Brain pericyte (primary cell): ENCODE measurements around the gene SETBP1.

Source experiments
- DNase-seq: peaks from one replicate; pipeline ENCODE4 v3.0.0-alpha.2; 2012; ENCODE audit warnings: low read depth, low spot score

SETBP1 gene

DNA sequence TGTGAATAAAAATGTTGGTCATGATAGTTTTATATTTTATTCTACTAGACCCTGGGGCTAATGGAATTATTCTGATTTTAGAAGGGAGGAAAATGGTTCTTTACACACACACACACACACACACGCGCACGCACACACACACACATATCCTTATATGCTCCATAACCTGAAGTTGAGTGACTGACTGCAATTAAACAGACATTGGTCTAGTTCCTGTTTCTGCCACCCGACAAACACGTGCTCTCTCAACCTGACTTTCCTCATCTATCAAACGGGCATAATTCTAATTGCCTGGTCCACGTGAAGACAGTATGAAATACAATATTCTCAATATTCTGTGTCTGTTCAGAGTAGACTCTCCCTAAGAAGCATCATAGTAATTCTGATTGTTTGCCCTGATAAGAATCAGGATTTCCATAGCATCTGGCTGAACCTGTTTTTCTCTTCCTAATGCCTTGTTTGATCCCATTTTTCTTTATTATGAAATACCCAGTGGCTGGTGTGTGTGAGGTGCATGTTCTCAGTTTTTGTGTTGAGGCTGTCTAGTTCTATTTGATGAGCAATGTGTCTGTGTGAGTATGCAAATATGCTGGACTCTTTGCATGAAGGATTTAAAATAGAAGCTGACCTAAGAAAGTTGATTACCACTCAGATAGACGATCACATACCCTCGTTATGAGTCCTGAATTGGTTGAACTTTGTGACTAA is 51.0 kb downstream of the SETBP1 start:
- DNase-seq: no peak

DNA sequence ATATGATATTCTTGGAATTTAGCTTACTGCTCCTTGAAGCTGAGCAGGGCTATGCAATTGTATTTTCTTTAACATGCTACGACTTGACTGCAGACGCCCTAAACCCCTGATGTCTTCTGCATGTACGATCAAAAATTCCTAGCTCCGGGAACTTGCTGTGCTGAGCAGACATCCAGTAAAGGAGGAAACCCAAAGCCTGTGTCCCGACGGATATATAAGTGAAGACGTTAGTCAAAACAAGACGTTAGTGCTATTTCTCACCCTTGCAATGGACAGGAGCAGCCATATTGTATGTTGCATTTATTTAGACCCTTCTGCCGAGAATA is 51.5 kb downstream of the SETBP1 start:
- no peak for DNase-seq

DNA sequence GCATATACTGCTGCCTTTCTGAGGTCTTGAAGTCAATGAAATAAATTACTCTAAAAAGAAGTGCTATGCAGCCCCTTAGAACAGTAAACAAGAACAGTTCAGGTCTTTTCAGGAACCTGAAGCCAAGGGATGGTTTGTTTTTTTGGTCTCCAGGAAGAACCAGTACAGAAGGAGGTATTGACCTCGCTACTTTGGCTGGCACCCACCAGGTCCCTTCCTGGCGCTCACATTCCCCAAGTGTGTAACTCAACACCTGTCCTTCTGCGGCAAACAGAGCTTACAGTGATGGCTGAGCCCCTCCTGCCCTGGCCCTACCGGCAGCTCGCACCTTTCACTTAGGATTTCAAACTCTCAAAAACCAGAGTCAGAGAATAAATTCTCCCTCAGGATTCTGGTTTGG is 51.9 kb downstream of the SETBP1 start:
- DNase-seq: no peak

DNA sequence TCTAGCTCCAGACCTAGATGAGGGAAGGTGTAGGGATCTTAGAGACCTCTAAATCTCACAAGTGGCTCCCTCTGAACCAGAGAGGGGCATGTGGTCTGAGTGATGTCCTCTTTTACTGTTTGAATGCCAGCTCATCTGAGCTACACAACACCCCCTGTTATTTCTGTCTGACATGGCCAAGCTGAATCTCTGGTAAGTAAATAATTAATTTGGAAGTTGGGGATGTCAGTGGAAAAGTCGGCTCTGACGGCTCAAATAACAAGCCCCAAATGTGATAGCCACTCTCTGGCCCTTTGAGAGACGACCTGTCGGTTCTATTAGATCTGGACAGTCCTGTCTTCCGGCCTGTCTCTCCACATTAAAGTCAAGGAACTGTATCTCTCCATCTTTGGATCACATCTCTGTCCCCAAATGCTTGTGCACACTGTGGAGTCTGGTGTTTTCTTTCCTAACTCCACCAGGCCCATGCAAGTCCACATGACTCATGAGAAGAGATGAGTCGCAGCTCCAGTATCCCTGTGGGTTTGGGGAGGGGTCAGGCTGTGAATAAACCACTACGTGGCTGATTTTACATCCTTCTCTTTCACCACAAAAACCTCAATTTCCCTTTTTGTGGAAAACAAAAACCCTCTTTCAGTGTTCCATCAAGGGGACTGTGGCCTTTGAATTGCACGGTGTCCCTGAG is 52.5 kb downstream of the SETBP1 start:
- DNase-seq: no peak

DNA sequence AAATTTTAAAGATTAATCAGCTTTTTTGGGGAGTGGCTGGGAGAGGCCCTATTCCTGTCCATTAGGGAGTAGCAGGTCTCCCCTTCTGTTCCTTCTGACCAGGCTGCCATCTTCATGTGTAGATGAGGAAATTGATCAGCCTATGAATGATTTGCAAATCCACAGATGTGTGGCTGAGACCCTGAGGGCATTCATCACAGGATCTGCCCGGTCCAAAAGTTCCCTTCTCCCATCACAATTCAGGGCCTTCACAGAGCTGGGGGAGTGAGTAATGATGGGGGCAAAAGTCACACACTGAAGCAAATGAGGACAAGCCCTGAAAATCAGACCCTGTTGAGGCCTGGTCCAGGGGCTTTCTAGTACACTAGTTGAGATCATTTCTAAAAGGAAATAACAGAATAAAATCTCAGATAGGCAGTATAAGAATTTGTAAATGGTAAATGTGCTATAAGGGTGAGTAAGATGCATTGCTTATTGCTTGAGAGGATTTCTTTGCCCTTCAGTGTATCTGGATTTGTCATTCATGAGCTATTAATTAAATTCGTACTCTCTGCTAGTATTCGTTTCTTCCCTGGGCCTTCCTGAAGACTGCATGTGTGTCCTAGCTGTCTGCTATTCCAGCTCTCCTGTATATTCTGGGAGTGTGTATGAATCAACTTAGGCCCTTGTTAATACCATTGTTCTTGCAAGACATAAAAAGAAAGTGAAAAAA is 53.2 kb downstream of the SETBP1 start:
- no peak for DNase-seq

DNA sequence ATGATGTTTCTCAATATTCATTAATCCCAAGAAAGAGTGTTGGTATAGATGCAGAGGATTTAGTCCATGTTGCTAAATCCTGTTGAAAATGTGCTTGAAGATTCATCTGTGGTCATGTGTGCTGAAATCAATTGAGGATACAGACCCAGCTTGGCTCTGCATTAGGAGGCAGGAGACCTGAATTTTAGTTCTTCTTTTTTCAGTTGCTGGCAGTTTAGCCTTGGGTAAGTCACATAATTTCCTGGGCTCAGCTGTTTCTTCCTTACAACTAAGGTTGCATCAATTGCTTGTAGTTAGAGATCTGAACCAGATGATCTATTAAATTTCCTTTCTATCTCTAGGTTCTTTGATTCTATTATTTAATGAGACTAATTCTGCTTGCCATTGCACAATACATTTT is 54.4 kb downstream of the SETBP1 start:
- no peak for DNase-seq

DNA sequence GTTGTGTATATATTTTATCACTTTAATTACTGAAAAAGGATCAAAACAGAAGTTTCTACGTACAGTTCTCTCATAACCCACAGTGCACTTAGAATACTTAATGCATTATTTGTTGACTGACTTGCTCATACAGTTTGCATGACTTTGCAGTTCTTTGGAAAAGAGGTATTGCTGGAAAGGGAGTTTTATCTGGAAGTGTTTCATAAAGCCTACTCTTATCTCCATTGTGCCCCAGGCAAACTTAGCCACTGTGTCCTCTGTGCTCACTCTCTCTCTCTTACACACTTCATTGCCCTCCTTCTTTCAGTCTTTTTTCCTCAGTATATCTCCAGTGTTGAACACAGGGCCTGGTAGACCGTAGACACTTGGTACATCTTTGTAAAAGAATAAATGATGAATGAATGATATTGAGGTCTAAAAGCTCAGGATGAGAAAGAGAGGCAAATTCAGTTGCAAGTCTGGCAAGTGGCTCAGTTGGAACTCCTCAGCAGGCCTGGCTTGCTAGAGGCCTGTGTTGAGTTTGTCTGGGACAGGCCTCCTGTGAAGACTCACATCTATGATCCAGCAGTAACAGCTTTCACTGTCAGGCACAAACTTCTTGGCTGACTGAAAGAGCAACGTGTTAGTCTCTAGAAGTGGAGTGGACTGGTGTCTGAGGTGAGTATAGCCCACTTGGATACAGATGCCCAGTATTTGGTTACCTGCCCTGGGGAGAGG is 56.1 kb downstream of the SETBP1 start:
- no peak for DNase-seq

DNA sequence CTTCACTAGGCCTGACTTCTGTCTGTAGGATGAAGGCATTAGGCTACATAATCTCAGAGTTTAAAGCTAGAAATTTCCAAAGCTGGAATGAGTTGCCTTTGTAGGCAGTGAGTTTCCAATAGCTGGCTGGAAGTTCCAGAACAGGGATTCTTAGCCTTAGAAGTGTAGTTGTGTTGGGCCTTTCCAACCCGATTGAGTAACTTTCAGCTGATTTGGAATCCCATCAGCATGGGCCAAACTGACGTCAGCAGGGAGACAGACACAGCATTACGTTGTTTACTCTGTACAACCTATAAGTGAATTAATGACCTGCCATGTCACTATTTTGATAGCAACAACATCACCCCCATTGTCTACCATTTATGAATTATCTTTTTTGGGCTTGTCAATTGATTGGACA is 56.9 kb downstream of the SETBP1 start:
- no peak for DNase-seq

DNA sequence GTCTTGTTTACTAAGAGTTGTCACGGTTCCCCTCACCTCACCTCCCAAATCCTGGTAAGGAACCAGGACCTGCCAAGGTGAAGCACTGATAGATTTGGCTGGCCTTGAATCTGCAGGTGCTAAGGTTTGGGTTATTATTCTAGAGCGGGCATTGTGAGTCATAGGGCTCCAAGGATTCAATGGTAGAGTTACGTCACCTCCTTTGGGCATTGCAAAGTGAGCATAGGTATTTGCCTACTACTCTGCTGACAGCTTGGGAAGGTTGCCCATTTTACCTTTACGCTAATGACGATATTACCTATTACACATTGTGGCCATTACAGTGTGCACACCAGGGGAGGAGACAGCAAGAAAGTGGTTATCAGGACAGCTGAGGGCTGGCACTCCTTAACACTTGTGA is 59.3 kb downstream of the SETBP1 start:
- DNase-seq: no peak

DNA sequence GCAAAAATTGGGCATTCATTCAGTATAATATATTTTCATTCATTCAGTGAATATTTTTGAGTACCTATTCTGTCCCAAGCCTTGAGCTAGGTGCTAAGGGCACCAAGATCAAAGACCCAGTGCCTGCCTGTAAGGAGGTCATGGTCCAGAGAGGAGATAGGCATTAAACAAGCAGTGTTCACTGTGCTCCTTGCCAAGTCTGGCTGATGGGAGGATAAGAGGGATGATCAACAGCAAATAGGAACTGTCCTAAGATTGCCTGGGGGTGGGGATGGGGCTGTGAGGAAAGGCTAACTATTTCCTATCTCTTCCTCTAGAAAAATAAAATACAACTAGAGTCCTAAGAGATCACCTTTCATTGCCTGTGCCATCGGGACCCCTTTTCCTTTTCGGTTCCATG is 60.4 kb downstream of the SETBP1 start:
- DNase-seq: no peak

DNA sequence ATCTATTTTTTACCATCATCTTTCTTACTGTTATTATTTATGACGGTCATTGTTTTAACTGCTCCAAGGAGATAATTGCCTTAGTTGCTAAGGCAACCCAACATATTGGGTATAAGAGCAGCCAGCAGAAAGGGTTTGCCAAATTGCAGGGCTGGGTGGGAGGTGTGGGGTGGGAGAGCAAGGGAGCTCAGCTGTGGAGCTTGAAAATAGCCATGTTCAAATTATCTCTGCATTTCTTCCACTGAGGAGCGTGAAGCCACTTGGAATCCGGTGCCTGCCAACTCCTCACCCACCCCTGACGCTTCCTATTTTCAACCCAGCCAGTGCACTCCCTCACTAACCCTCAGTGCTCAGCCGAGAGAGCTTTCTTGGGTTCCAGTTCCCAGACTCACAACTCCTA is 60.8 kb downstream of the SETBP1 start:
- DNase-seq: no peak

DNA sequence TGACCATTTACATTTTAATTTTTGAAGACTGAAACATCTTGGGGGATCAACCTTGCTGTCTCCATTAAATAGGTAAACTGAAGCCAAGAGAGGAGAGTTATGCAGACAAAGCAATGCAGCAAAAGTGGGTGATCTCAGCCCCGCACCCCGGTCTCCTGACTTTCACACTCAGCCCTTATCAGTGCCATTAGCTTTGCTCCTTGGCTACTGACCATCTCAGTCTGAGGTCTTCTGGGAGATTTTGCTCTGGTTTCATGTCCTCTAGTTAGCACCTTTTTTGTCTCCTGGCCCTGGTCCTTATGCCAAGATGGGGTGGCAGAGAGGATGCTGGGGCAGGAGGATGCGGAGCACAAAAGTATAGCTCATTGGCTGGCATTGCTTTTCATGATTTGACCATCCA is 61.4 kb downstream of the SETBP1 start:
- DNase-seq: no peak

DNA sequence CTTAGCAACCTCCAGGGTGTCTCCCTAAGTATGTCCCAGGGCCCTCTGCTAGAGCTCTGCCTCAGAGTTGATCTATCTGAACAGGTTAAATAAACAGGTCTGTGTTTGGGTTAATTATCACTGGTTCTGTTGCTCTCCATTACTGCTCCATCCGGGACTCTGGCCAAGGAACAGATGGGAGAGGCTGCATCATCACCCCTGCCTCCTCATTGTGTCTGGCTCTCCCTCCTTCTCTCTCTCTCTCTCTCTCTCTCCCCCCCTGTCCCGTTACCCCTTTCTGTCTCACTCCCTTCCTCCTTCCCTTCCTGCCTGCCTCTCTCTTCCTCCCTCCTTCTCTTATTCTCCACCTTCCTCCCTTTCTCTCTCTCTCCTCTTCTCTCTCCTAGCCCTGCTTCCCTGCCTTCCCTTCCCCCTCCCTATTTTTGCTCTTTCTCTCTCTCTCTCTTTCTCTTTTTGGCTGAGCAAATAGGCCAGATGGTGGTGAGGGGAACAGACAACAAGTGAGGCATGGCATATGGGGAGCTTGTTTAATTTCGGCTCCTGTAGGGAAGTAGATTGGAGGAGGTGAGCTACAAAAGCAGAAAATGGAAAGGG is 62.1 kb downstream of the SETBP1 start:
- DNase-seq: peak; percentile 61

DNA sequence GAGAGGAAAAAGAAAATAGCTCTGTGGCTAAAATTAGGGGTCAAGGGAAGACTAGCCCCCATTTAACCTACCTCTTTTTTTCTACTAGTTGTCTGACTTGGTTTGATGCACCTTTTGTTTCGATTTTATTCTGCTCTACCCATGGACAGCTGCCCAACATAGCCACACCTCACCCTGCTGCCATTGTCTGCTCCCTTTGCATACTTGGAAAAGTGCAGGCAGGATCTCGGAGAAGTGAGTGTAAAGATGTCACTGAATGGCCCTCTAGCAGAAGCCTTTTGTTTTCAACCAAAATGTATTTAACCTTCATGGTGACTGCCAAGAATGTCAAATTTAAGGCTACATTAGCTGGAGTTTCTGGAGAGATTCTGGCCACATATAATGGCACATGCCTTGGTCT is 62.9 kb downstream of the SETBP1 start:
- no peak for DNase-seq

DNA sequence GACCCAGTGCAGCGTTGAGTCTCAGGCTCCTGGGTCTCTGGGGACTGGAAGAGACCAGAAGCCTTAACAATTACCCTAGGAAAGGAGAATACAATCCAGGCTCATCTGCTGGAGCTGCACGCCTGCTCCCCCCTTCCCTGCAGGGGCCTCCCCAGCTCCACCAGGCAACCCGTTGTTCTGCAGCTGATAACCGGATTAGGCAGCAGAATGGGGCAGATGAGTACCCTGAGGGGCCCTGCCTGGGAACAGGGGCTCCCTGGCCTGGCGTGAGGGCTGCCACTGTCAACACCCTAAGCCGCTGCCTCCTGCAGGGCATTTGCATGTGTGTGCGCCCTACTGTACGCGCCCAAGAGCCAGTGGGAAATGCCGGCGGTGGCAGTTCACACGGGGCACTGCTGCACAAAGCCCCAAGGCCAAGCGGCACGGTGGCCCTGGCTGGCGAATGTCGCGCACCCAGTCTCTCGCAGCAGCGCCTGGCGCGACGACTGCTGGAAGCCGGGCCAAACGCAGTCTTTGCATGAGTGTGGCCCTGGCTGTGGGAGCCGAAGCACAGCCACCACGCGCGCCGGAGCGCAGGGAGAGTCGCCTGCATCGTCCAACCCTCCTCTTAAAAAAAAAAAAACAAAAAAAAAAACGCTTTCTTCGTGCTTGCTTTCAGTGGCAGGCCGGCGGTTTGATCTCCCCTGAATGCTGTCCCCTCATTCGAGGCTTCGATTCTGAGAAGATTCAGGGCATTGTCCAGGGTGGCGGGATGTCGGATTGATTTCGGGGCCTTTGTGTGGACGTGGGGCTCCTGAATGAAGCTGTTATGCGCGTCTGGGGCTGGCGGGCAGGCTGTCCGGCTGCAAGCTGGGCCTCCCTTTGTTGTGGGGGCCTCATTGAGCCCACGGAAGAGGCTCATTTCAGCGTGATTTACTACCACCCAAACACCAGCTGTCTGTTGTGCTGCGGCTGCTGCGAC is 63.8 kb downstream of the SETBP1 start:
- DNase-seq: no peak

DNA sequence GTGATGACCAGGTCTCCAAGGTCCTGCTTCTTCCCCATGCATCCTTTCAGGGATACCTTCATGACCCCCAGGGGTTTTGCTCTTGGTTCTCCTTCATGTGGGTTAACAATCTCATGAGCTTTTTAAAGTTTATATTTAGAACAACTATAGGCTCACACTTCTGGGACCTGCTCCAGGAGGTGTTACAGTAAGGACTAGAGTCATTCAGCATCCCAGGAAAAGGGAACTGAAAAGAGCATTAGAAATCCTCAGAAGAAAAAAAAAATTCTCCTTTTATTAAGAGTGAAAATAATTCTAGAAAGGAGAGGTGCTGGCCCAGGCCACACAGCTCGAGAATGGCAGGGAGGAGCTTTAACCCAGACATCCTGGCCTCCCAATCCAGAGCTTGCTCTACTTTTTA is 66.5 kb downstream of the SETBP1 start:
- no peak for DNase-seq

DNA sequence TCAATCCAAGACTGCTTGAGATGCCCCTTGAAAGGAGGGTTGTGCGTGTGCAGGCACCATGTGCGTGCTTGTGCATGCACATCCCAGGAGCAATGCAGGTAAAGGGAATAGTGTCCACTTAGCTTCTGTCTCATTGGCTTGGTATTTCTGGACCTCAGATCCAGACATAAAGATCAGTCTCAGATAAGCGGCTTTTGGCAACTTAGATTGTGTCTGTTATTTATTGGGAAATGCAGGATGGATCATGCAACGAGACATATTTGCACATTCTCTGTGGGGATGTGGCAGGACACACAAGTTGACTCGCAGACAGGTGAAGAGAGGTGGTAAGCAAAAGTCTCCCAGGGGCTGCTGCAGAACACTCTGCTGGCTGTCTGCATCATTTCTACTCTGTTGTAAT is 67.9 kb downstream of the SETBP1 start:
- no peak for DNase-seq

DNA sequence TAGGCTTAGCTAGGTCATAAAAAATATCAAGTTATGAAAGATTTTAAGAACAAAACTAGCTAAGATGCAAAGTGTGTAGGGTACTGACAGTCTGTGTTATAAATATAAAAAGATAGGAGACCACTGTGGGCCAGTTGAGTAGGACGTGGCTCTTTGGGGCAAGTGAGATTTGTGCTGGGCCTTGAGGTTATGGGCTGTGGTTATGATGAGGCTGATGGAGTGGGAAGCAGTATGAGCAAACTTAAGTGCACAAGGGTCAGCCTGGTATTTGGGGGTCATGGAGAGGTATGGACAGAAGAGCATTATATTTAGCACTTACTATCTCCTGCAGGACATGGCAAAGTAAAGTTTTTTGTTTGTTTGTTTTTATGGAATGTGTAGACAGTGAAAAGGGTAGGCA is 70.1 kb downstream of the SETBP1 start:
- no peak for DNase-seq

DNA sequence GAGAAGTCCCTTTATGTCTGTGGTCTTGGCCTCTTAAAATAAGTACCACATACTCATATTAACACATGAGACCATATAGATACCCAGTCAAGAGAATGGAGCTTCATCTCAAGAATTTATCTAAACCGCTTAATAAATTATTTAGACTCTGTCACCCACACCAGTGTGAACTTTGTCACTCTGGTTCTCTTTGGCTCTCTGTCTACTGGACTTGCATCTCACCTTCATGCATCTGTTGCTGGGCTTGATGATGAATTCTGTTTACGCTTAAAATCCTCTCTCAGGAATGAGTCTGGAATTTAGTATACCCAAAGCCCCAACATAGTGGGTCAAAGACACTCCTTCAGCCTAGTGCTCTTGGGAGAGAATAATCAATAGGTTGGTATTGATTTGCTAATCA is 73.9 kb downstream of the SETBP1 start:
- DNase-seq: no peak

DNA sequence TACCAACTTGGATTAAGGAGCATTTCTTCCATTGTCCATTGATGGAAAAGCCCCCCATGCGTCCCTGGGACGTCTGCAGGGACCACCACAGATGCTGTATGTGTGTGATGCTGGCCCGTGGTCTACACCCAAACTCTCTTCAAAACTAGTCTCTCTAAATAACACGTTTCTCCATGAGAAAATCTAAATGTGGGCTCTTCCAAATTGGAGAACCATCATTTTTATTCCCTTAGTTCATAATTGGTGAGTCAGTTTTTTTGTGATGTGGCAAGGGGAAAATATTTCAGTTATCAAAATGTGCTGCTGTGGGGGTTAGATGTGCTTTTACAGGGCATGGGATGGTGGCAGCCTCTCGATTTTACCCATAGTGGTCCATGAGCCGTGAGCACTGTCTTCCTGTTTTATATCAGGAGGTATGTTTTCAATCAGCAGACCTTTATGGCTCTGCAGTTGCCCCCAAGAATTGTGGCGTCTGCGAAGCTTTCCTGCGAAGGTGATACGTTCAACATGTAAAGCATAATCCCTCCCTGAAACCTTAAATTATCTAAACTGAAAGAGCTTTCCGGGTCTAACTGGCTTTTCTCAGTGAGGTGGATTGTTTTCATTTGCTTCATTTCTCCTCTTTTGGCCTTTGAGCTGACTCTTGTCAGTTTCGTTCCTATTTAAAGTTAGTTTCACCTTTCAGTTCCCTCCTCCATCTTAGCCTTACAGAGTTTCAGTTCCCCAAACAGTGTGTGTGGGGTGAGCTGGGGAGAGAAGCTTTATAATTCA is 78.4 kb downstream of the SETBP1 start:
- no peak for DNase-seq
